PC-3 (cell line): ENCODE measurements around the gene UBR3. TPM values are rescaled to one million over a fixed set of nuclear protein-coding genes. Genes with fewer than 3 reads are reported as not detected.

Experiments
- ATAC-seq: fragments of 200-7000 bp; cut with Tn5 transposase; 2 replicates; pipeline ENCODE4 v1.9.1; 2020; ENCODE audit warnings: mild to moderate bottlenecking, moderate library complexity
- BruUV-seq: library from RNA; stranded (reverse); fragments of 400-500 nt; replicated peaks from 2 replicates; lab custom pipeline; 2021; lab: Mats Ljungman, UMichigan
- CTCF ChIA-PET: fragments of 300-600 bp; sonication (Branson Sonifier 250); formaldehyde crosslinking; loops from one replicate; lab custom pipeline; 2022; ENCODE audit warnings: antibody characterized with exemption; lab: Charles Lee
- POLR2A ChIA-PET: fragments of 300-600 bp; sonication (Branson Sonifier 250); formaldehyde crosslinking; loops from one replicate; lab custom pipeline; 2022; ENCODE audit warnings: antibody characterized with exemption; ENCODE audit not compliant: unreplicated experiment; lab: Charles Lee
- DNase-seq: peaks from one replicate; pipeline ENCODE4 v3.0.0-alpha.2; 2015
- H2AFZ ChIP-seq: fragments of 300-600 bp; sonication (generic); 2 replicates; pipeline ENCODE4 v1.6.0; 2016; ENCODE audit warnings: antibody characterized with exemption, low read length
- H3F3A ChIP-seq: fragments of 300-600 bp; sonication (generic); one replicate; pipeline ENCODE4 v1.6.0; 2017; ENCODE audit warnings: antibody characterized with exemption, low read length, control low read depth, mild to moderate bottlenecking; ENCODE audit not compliant: unreplicated experiment
- H3K27ac ChIP-seq: fragments of 300-600 bp; sonication (generic); 2 replicates; pipeline ENCODE4 v1.5.1; 2016; ENCODE audit warnings: mild to moderate bottlenecking, low read length
- H3K27me3 ChIP-seq: fragments of 300-600 bp; sonication (generic); 2 replicates; pipeline ENCODE4 v1.6.1; 2016; ENCODE audit warnings: low read length, mixed read lengths
- H3K36me3 ChIP-seq: fragments of 300-600 bp; sonication (generic); 2 replicates; pipeline ENCODE4 v1.6.1; 2016; ENCODE audit warnings: low read depth, mixed run types, low read length, mixed read lengths
- H3K4me1 ChIP-seq: fragments of 300-600 bp; sonication (generic); 2 replicates; pipeline ENCODE4 v1.5.1; 2016; ENCODE audit warnings: low read length; ENCODE audit not compliant: insufficient read depth
- H3K4me2 ChIP-seq: fragments of 300-600 bp; sonication (generic); 2 replicates; pipeline ENCODE4 v1.6.0; 2016; ENCODE audit warnings: low read length
- H3K4me3 ChIP-seq: fragments of 300-600 bp; sonication (generic); 2 replicates; pipeline ENCODE4 v1.5.1; 2016; ENCODE audit warnings: mild to moderate bottlenecking, low read length, mixed read lengths
- H3K79me2 ChIP-seq: fragments of 300-600 bp; sonication (generic); 2 replicates; pipeline ENCODE4 v1.6.1; 2017; ENCODE audit warnings: low read length, mixed read lengths
- H3K9ac ChIP-seq: fragments of 300-600 bp; sonication (generic); 2 replicates; pipeline ENCODE4 v1.6.0; 2016; ENCODE audit warnings: mild to moderate bottlenecking, low read length
- H3K9me2 ChIP-seq: fragments of 300-600 bp; sonication (generic); replicated peaks from 2 replicates; pipeline ENCODE4 v1.6.1; 2016; ENCODE audit warnings: mixed run types, low read length, mixed read lengths
- H3K9me3 ChIP-seq: fragments of 300-600 bp; sonication (generic); 2 replicates; pipeline ENCODE4 v1.6.1; 2016; ENCODE audit warnings: low read length, mixed read lengths
- H4K20me1 ChIP-seq: fragments of 300-600 bp; sonication (generic); 2 replicates; pipeline ENCODE4 v1.6.1; 2016; ENCODE audit warnings: low read length, mixed read lengths
- EZH2 ChIP-seq: fragments of 300-600 bp; sonication (generic); IDR thresholded peaks from one replicate; pipeline ENCODE4 v1.6.1; 2017; ENCODE audit warnings: antibody characterized with exemption, mild to moderate bottlenecking, low read length; ENCODE audit not compliant: unreplicated experiment
- EZH2phosphoT487 ChIP-seq: fragments of 300-600 bp; sonication (generic); IDR thresholded peaks from 2 replicates; pipeline ENCODE4 v1.6.1; 2018; ENCODE audit warnings: mild to moderate bottlenecking, antibody characterized with exemption, low read length, borderline replicate concordance
- intact Hi-C: fragments of 100-400 bp; cut with micrococcal nuclease; formaldehyde crosslinking; loops from 2 replicates; pipeline ENCODE4 v1.9.0; 2023
- total RNA-seq: library from RNA; depleted of rRNA; stranded (reverse); fragments of >200 nt; gene quantifications from 2 replicates; pipeline ENCODE4 v1.2.3, GENCODE V29; 2014
- TF ChIP-seq, protein P1 (sequence below): fragments of 300-600 bp; sonication (generic); conservative IDR thresholded peaks from 2 replicates; pipeline ENCODE4 v1.5.1; 2017; ENCODE audit warnings: antibody characterized with exemption, low read depth, mild to moderate bottlenecking, low read length

Gene UBR3
- total RNA-seq, 1 experiment from 2014 or later = 30.9 TPM

DNA sequence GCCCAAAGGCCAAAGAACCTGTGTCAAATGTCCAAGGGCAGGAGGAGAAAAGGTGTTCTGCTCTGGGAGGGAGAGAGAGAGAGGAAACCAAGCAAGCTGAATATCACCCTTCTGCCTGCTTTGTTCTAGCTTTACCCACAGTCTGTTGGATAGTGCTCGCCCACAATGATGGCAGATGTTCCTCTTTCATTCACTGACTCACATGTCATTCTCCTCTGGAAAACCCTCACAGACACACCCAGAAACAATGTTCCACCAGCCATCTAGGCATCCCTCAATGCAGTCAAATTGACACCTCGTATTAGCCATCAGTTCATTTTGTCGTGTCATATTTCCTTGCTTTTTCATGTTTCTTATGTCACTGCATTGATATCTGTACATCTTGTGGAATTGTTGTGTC is 150.3 kb downstream of the UBR3 start:
- Histone ChIP-seq H3K4me1 (no peaks in the 10 kb centered on the region), H3K79me2 (peaks cover 12% of the 10 kb centered on the region), H3K27ac (no peak overlapping the region), H3K9me2 (no peaks in the 10 kb centered on the region), H3F3A (no peaks in the 10 kb centered on the region), H3K9me3 (peaks cover 6% of the 10 kb centered on the region), H2AFZ (no peak overlapping the region), H3K36me3 (peaks cover 11% of the 10 kb centered on the region), H3K27me3 (no peaks in the 10 kb centered on the region), H3K9ac (no peak overlapping the region), H3K4me3 (no peak overlapping the region), H4K20me1 (no peaks in the 10 kb centered on the region), H3K4me2 (no peak overlapping the region)
- intact Hi-C loops = no loop called here
- ChIA-PET POLR2A (no interaction called here), CTCF (no interaction called here)
- no peak for DNase-seq
- ATAC-seq = no peak
- TF ChIP-seq, protein P1, sequence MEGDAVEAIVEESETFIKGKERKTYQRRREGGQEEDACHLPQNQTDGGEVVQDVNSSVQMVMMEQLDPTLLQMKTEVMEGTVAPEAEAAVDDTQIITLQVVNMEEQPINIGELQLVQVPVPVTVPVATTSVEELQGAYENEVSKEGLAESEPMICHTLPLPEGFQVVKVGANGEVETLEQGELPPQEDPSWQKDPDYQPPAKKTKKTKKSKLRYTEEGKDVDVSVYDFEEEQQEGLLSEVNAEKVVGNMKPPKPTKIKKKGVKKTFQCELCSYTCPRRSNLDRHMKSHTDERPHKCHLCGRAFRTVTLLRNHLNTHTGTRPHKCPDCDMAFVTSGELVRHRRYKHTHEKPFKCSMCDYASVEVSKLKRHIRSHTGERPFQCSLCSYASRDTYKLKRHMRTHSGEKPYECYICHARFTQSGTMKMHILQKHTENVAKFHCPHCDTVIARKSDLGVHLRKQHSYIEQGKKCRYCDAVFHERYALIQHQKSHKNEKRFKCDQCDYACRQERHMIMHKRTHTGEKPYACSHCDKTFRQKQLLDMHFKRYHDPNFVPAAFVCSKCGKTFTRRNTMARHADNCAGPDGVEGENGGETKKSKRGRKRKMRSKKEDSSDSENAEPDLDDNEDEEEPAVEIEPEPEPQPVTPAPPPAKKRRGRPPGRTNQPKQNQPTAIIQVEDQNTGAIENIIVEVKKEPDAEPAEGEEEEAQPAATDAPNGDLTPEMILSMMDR = no peak
- no peak for TF ChIP-seq EZH2
- TF ChIP-seq EZH2phosphoT487 = no peak
- BruUV-seq = no TSS peak

DNA sequence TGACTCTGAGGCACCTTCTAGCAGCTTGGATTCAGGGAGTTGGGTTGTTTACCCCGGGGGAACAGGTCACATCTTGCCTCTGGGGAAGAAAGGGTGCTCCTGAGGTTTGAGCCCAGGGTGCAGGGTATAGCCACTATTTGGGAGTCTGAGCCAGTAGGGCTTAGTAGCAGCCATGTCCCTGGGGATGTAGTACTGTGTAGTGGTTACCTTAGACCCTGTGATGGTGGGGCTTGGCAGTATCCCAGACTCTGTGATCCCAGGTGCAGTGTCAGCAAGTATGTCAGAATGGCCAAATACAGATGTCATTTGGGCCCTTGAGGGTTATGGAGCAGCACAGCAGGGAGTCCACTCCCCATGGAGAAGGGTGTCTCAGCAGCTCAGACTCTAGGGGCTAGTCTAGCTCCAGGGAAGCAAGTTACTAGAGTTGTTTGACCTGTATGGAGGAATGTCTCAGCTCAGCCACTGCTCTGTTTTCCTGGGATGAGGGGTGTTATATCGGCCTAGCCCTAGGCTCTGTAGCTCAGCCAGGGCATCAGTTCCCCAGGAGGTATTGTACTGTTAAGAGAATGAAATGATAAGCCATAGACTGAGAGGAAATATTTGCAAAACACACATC is 151.3 kb downstream of the UBR3 start:
- no peak overlapping the region for H3K4me2 ChIP-seq
- ATAC-seq = no peak
- H3F3A ChIP-seq = no peaks in the 10 kb centered on the region
- H4K20me1 ChIP-seq = no peaks in the 10 kb centered on the region
- peaks cover 11% of the 10 kb centered on the region for H3K36me3 ChIP-seq
- H3K9ac ChIP-seq = no peak overlapping the region
- TF ChIP-seq EZH2phosphoT487 = no peak
- TF ChIP-seq, protein P1 = no peak
- no peak for TF ChIP-seq EZH2
- no peak for DNase-seq
- H2AFZ ChIP-seq = no peak overlapping the region
- no peaks in the 10 kb centered on the region for H3K4me1 ChIP-seq
- no peaks in the 10 kb centered on the region for H3K9me2 ChIP-seq
- ChIA-PET CTCF (no interaction called here), POLR2A (no interaction called here)
- H3K9me3 ChIP-seq = peaks cover 6% of the 10 kb centered on the region
- intact Hi-C loops = no loop called here
- no peak overlapping the region for H3K4me3 ChIP-seq
- no peaks in the 10 kb centered on the region for H3K27me3 ChIP-seq
- H3K27ac ChIP-seq = no peak overlapping the region
- H3K79me2 ChIP-seq = peaks cover 12% of the 10 kb centered on the region
- BruUV-seq = no TSS peak

- no peak for DNase-seq
- H3K9me2 ChIP-seq = no peaks in the 10 kb centered on the region
- no peak overlapping the region for H3K9ac ChIP-seq
- H3K79me2 ChIP-seq = peaks cover 12% of the 10 kb centered on the region
- no peaks in the 10 kb centered on the region for H3K4me1 ChIP-seq
- TF ChIP-seq EZH2phosphoT487 (no peak), EZH2 (no peak)
- TF ChIP-seq, protein P1 = no peak
- BruUV-seq = no TSS peak
- no peaks in the 10 kb centered on the region for H3K27me3 ChIP-seq
- no peak for ATAC-seq
- H3K36me3 ChIP-seq = peaks cover 11% of the 10 kb centered on the region
- H2AFZ ChIP-seq = no peak overlapping the region
- intact Hi-C loops = no loop called here
- H3K4me2 ChIP-seq = no peak overlapping the region
- H3F3A ChIP-seq = no peaks in the 10 kb centered on the region
- H3K4me3 ChIP-seq = no peak overlapping the region
- ChIA-PET CTCF (no interaction called here), POLR2A (no interaction called here)
- H4K20me1 ChIP-seq = no peaks in the 10 kb centered on the region
- no peak overlapping the region for H3K27ac ChIP-seq
- peaks cover 6% of the 10 kb centered on the region for H3K9me3 ChIP-seq
These were observed 151.8 kb downstream of the UBR3 start for GRCh38 chr2:169979025-169979424.
